GM12892 (cell line): ENCODE results near the gene NXPH3.

Experiments used
- POLR2A ChIP-seq: IDR thresholded peaks from 2 replicates; pipeline ENCODE4 v1.6.1; 2011; ENCODE audit warnings: low read depth, low read length, control low read depth
- POLR2AphosphoS5 ChIP-seq: IDR thresholded peaks from 2 replicates; pipeline ENCODE4 v1.6.1; 2011; ENCODE audit warnings: low read depth, low read length, control low read depth
- TAF1 ChIP-seq: IDR thresholded peaks from 2 replicates; pipeline ENCODE4 v1.6.1; 2011; ENCODE audit warnings: low read depth, mild to moderate bottlenecking, control low read depth, low read length, borderline replicate concordance

- no peak for TF ChIP-seq POLR2A
- no peak for TF ChIP-seq POLR2AphosphoS5
- no peak for TF ChIP-seq TAF1
Measured at GRCh38 chr17:49576917-49577649, 1.4 kb downstream of the NXPH3 start.
